Calu3 (cell line): ENCODE data around the gene LIPM. TPM values are rescaled to one million over a fixed set of nuclear protein-coding genes. Genes with fewer than 3 reads are reported as not detected.

Experiments
- BruUV-seq: library from RNA; stranded (reverse); fragments of 400-500 nt; replicated peaks from 2 replicates; lab custom pipeline; 2021; lab: Mats Ljungman, UMichigan
- CTCF ChIA-PET: fragments of 300-600 bp; sonication (Branson Sonifier 250); formaldehyde crosslinking; loops from one replicate; lab custom pipeline; 2022; ENCODE audit warnings: antibody characterized with exemption; lab: Charles Lee
- DNase-seq: peaks from one replicate; pipeline ENCODE4 v3.0.0; 2022
- H3K27ac Mint-ChIP-seq: one replicate; pipeline ENCODE4 v1.8.0; 2022; ENCODE audit warnings: mixed read lengths; ENCODE audit not compliant: unreplicated experiment
- H3K27me3 Mint-ChIP-seq: one replicate; pipeline ENCODE4 v1.8.0; 2022; ENCODE audit warnings: mixed read lengths; ENCODE audit not compliant: unreplicated experiment
- H3K36me3 Mint-ChIP-seq: one replicate; pipeline ENCODE4 v1.8.0; 2022; ENCODE audit warnings: mild to moderate bottlenecking, moderate library complexity, mixed read lengths; ENCODE audit not compliant: insufficient read depth, unreplicated experiment
- H3K4me1 Mint-ChIP-seq: one replicate; pipeline ENCODE4 v1.8.0; 2022; ENCODE audit warnings: mild to moderate bottlenecking, low read depth, mixed read lengths; ENCODE audit not compliant: unreplicated experiment
- H3K4me3 Mint-ChIP-seq: one replicate; pipeline ENCODE4 v1.8.0; 2022; ENCODE audit warnings: mild to moderate bottlenecking, low read depth, moderate library complexity, mixed read lengths; ENCODE audit not compliant: unreplicated experiment
- H3K9me3 Mint-ChIP-seq: one replicate; pipeline ENCODE4 v1.8.0; 2022; ENCODE audit warnings: low read depth, mixed read lengths; ENCODE audit not compliant: unreplicated experiment
- intact Hi-C: fragments of 100-400 bp; cut with micrococcal nuclease; formaldehyde crosslinking; loops from one replicate; pipeline ENCODE4 v1.10.0; 2022; ENCODE audit not compliant: unreplicated experiment
- total RNA-seq: library from RNA; stranded (reverse); gene quantifications from 2 replicates; pipeline ENCODE4 v1.2.3, GENCODE V29; 2022
- TF ChIP-seq, protein P1 (sequence below): fragments of 200-600 bp; IDR thresholded peaks from one replicate; pipeline ENCODE4 v1.8.0; 2022; ENCODE audit warnings: antibody characterized with exemption; ENCODE audit not compliant: unreplicated experiment

The LIPM gene
- total RNA-seq, 1 experiment from 2014 or later = not detected

DNA sequence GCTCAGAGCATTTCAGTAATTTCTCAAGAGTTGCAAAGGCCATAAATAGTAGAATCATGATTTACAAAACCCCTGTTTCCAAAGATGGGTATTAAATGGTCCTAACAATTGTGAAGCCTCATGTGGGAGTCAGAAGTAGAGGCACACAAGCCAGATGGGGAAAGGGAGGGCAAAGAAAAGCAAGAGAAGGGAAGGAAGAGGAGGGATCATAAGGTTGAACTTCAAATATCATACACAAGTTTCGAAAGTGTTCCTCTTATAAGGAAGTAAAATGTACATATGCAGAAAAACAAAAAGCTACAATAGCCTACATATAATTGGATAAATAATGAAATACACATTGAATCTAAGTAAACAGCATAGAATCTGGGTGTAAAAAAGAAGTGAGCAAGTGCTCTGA is 36.7 kb upstream of the LIPM start:
- no peak for DNase-seq
- Mint-ChIP-seq H3K27ac (no peak overlapping the region), H3K4me1 (no peaks in the 10 kb centered on the region), H3K36me3 (no peaks in the 10 kb centered on the region), H3K9me3 (no peaks in the 10 kb centered on the region), H3K4me3 (no peak overlapping the region), H3K27me3 (no peaks in the 10 kb centered on the region)
- TF ChIP-seq, protein P1, sequence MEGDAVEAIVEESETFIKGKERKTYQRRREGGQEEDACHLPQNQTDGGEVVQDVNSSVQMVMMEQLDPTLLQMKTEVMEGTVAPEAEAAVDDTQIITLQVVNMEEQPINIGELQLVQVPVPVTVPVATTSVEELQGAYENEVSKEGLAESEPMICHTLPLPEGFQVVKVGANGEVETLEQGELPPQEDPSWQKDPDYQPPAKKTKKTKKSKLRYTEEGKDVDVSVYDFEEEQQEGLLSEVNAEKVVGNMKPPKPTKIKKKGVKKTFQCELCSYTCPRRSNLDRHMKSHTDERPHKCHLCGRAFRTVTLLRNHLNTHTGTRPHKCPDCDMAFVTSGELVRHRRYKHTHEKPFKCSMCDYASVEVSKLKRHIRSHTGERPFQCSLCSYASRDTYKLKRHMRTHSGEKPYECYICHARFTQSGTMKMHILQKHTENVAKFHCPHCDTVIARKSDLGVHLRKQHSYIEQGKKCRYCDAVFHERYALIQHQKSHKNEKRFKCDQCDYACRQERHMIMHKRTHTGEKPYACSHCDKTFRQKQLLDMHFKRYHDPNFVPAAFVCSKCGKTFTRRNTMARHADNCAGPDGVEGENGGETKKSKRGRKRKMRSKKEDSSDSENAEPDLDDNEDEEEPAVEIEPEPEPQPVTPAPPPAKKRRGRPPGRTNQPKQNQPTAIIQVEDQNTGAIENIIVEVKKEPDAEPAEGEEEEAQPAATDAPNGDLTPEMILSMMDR = no peak
- CTCF ChIA-PET = no interaction called here
- BruUV-seq = no TSS peak
- intact Hi-C loops = no loop called here

DNA sequence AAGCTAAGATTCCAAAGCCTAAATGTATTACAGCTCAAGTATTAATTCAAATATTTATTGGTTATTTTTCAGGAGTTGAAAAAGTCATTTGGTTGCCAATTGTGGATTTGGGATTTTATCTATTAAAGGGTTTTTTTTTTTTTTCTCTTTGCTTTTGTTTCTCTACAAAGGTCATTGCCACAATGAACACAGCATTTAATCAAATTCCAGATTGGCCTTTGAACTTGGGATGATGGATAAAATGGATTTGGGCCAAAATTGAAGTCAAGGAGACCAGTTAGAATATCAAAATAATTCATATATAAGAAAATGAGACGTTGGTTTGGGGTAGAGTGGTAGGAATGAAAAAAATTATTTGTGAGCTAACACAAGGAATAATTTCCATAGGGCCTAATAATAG is 33.1 kb upstream of the LIPM start:
- Mint-ChIP-seq H3K27me3 (no peaks in the 10 kb centered on the region), H3K9me3 (no peaks in the 10 kb centered on the region)

DNA sequence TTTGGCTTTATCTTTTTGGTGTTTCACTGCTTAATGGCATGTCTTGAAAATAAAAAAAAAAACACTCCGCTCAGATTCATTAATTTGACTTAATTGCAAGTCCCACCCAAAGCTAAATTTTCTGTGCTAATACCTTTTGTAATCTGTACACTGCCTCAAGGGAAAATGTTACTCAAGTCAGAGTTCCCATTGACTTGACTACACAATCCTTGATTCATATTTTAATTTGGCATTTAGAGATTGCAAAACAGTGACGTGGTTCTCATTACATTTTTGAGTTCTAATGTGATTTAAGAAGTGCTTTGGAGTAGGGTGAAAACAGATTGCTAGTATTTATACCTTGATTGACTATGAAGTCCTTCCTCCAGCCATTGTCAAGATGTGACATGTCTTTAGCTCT is 21.3 kb upstream of the LIPM start:
- CTCF ChIA-PET = no interaction called here
- no peak overlapping the region for H3K4me3 Mint-ChIP-seq
- H3K9me3 Mint-ChIP-seq = no peaks in the 10 kb centered on the region
- intact Hi-C loops = no loop called here
- H3K4me1 Mint-ChIP-seq = no peaks in the 10 kb centered on the region
- no peaks in the 10 kb centered on the region for H3K36me3 Mint-ChIP-seq
- H3K27ac Mint-ChIP-seq = no peak overlapping the region
- no peak for DNase-seq
- TF ChIP-seq, protein P1 = no peak
- H3K27me3 Mint-ChIP-seq = no peaks in the 10 kb centered on the region
- BruUV-seq = no TSS peak

More for the DNA sequence above, 33.1 kb upstream of the LIPM start:
- H3K4me3 Mint-ChIP-seq = no peak overlapping the region
- intact Hi-C loops = no loop called here
- H3K27ac Mint-ChIP-seq = no peak overlapping the region
- no peaks in the 10 kb centered on the region for H3K4me1 Mint-ChIP-seq
- no peak for DNase-seq
- TF ChIP-seq, protein P1 = no peak
- no peaks in the 10 kb centered on the region for H3K36me3 Mint-ChIP-seq
- CTCF ChIA-PET = interaction anchor here (0.7 kb wide), 1 partner anchor 95 kb away, joined by 5 read pairs; no protein-coding TSS in a partner anchor
- BruUV-seq = no TSS peak

DNA sequence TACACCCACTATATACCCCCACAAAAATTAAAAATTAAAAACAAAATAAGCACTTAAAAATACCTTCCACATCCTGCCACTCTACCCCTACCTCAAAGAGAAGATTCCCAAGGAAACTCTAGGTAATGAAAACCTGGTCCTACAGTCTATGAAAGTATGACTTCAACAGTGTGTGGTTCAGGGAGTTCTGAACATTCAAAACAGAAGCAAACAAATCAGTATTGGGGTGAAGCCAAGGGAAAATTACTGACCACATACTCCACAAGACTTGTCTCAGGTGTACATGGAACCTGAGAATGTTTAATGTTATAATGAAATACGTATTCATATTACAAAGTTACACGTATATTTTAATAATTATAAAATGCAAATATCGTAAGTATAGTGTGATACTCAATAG is 20.3 kb upstream of the LIPM start:
- CTCF ChIA-PET = no interaction called here
- H3K4me1 Mint-ChIP-seq = no peaks in the 10 kb centered on the region
- H3K27ac Mint-ChIP-seq = no peak overlapping the region
- no peaks in the 10 kb centered on the region for H3K36me3 Mint-ChIP-seq
- no peaks in the 10 kb centered on the region for H3K9me3 Mint-ChIP-seq
- no peaks in the 10 kb centered on the region for H3K27me3 Mint-ChIP-seq
- no peak overlapping the region for H3K4me3 Mint-ChIP-seq
- no TSS peak for BruUV-seq
- TF ChIP-seq, protein P1 = no peak
- intact Hi-C loops = no loop called here
- no peak for DNase-seq
